A673 (cell line): ENCODE results near the gene GPR21. TPM values are rescaled to one million over a fixed set of nuclear protein-coding genes. Genes with fewer than 3 reads are reported as not detected.

Source experiments
- BruUV-seq: library from RNA; stranded (reverse); fragments of 400-500 nt; replicated peaks from 2 replicates; lab custom pipeline; 2021; lab: Mats Ljungman, UMichigan
- CTCF ChIA-PET: fragments of 300-600 bp; sonication (Branson Sonifier 250); formaldehyde crosslinking; loops from one replicate; lab custom pipeline; 2022; ENCODE audit warnings: antibody characterized with exemption; lab: Charles Lee
- POLR2A ChIA-PET: fragments of 300-600 bp; sonication (Branson Sonifier 250); formaldehyde crosslinking; loops from one replicate; lab custom pipeline; 2022; ENCODE audit warnings: antibody characterized with exemption; ENCODE audit not compliant: low non-redundant PET; lab: Charles Lee
- DNase-seq: peaks from one replicate; pipeline ENCODE4 v3.0.0-alpha.2; 2015; ENCODE audit warnings: low spot score
- H3K27ac ChIP-seq: fragments of 200-600 bp; sonication (generic); 2 replicates; pipeline ENCODE4 v1.5.1; 2016; ENCODE audit warnings: mixed run types, low read depth, mild to moderate bottlenecking, mixed read lengths, antibody characterized with exemption, low read length; ENCODE audit not compliant: poor library complexity, severe bottlenecking
- H3K27me3 ChIP-seq: fragments of 200-600 bp; sonication (generic); replicated peaks from 2 replicates; pipeline ENCODE4 v1.6.1; 2017; ENCODE audit warnings: mixed run types, low read depth, mild to moderate bottlenecking, mixed read lengths, antibody characterized with exemption, low read length; ENCODE audit not compliant: insufficient read depth, poor library complexity
- H3K36me3 ChIP-seq: fragments of 200-600 bp; sonication (generic); 2 replicates; pipeline ENCODE4 v1.6.1; 2016; ENCODE audit warnings: mixed run types, mild to moderate bottlenecking, mixed read lengths, antibody characterized with exemption, low read length; ENCODE audit not compliant: insufficient read depth, poor library complexity, severe bottlenecking
- H3K4me1 ChIP-seq: fragments of 200-600 bp; sonication (generic); 2 replicates; pipeline ENCODE4 v1.6.1; 2017; ENCODE audit warnings: mixed run types, mild to moderate bottlenecking, mixed read lengths, antibody characterized with exemption, low read length; ENCODE audit not compliant: insufficient read depth, poor library complexity, severe bottlenecking
- H3K4me3 ChIP-seq: fragments of 200-600 bp; sonication (generic); 2 replicates; pipeline ENCODE4 v1.5.1; 2016; ENCODE audit warnings: low read depth, mixed run types, mild to moderate bottlenecking, mixed read lengths, low read length; ENCODE audit not compliant: poor library complexity, severe bottlenecking
- H3K9me3 ChIP-seq: fragments of 200-600 bp; sonication (generic); 2 replicates; pipeline ENCODE4 v1.6.1; 2016; ENCODE audit warnings: mixed run types, low read depth, mild to moderate bottlenecking, mixed read lengths, antibody characterized with exemption, low read length; ENCODE audit not compliant: poor library complexity, severe bottlenecking
- EZH2 ChIP-seq: fragments of 200-600 bp; sonication (generic); IDR thresholded peaks from 2 replicates; pipeline ENCODE4 v1.6.1; 2017; ENCODE audit warnings: borderline replicate concordance, low read depth, mild to moderate bottlenecking, mixed read lengths, antibody characterized with exemption, low read length; ENCODE audit not compliant: poor library complexity, severe bottlenecking
- intact Hi-C: fragments of 100-400 bp; cut with micrococcal nuclease; formaldehyde crosslinking; loops from one replicate; pipeline ENCODE4 v1.10.0; 2022; ENCODE audit not compliant: unreplicated experiment
- total RNA-seq: library from RNA; stranded (reverse); gene quantifications from 2 replicates; pipeline ENCODE4 v1.2.3, GENCODE V29; 2021
- TF ChIP-seq, protein P1 (sequence below): fragments of 300-800, 200-600 bp; sonication (generic); conservative IDR thresholded peaks from 2 replicates; pipeline ENCODE4 v1.5.1; 2017; ENCODE audit warnings: low read depth, mild to moderate bottlenecking, antibody characterized with exemption, low read length, moderate library complexity, mixed read lengths

The GPR21 gene
- total RNA-seq, 1 experiment from 2014 or later = not detected

DNA sequence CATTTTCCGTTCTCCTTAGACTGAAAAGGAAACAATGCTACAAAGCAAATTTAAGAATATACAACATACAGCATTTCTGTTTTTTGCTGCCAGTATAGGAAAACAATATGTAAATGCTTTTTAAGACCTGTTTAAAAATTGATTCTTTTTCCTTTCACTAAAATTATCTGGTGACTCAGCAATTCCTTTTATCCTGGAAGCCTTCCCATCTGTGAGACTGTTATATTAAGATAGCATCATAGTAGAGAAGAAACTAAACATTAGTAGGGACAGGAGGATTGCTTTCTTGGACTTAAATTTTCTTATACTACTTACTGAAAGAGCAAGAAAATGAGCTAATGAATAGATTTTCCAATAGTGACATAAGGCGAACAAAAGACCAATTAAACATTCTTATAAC, 30.0 kb upstream of the GPR21 start:
- CTCF ChIA-PET = no interaction called here
- no peak overlapping the region for H3K4me3 ChIP-seq
- POLR2A ChIA-PET = interaction anchor here (0.6 kb wide), 1 partner anchor 345 kb away, joined by 4 read pairs; no protein-coding TSS in a partner anchor
- H3K36me3 ChIP-seq = peaks cover 24% of the 10 kb centered on the region
- peaks cover 35% of the 10 kb centered on the region for H3K4me1 ChIP-seq
- no peak for DNase-seq
- no peaks in the 10 kb centered on the region for H3K9me3 ChIP-seq
- BruUV-seq = TSS peak; percentile 9
- H3K27me3 ChIP-seq = no peaks in the 10 kb centered on the region
- TF ChIP-seq, protein P1, sequence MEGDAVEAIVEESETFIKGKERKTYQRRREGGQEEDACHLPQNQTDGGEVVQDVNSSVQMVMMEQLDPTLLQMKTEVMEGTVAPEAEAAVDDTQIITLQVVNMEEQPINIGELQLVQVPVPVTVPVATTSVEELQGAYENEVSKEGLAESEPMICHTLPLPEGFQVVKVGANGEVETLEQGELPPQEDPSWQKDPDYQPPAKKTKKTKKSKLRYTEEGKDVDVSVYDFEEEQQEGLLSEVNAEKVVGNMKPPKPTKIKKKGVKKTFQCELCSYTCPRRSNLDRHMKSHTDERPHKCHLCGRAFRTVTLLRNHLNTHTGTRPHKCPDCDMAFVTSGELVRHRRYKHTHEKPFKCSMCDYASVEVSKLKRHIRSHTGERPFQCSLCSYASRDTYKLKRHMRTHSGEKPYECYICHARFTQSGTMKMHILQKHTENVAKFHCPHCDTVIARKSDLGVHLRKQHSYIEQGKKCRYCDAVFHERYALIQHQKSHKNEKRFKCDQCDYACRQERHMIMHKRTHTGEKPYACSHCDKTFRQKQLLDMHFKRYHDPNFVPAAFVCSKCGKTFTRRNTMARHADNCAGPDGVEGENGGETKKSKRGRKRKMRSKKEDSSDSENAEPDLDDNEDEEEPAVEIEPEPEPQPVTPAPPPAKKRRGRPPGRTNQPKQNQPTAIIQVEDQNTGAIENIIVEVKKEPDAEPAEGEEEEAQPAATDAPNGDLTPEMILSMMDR = no peak
- TF ChIP-seq EZH2 = no peak
- peak overlapping the region; percentile 45 for H3K27ac ChIP-seq
- intact Hi-C loops = no loop called here

DNA sequence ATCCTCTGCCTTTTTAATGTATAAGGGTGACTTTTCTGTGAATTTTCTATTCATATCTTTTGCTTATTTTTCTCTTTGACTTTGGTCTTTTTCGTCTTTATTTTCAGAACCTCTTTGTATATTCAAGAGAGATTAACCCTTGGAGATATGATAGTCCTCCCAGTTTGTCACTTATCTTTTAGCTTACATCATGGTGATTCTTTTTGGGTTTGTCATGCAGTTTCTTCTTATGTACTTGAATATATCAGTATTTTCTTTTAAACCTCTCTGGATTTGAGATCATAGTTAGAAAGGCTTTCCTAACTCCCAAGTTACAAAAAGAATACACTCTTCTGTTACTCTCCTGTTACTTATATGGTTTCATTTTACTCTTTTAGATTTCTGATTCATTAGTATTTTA, 27.5 kb upstream of the GPR21 start:
- H3K9me3 ChIP-seq = no peaks in the 10 kb centered on the region
- POLR2A ChIA-PET = no interaction called here
- peaks cover 15% of the 10 kb centered on the region for H3K36me3 ChIP-seq
- H3K27me3 ChIP-seq = no peaks in the 10 kb centered on the region
- peaks cover 14% of the 10 kb centered on the region for H3K4me1 ChIP-seq
- H3K27ac ChIP-seq = no peak overlapping the region
- H3K4me3 ChIP-seq = no peak overlapping the region
- CTCF ChIA-PET = no interaction called here
- intact Hi-C loops = no loop called here
- TF ChIP-seq, protein P1 = no peak
- BruUV-seq = no TSS peak
- no peak for DNase-seq

DNA sequence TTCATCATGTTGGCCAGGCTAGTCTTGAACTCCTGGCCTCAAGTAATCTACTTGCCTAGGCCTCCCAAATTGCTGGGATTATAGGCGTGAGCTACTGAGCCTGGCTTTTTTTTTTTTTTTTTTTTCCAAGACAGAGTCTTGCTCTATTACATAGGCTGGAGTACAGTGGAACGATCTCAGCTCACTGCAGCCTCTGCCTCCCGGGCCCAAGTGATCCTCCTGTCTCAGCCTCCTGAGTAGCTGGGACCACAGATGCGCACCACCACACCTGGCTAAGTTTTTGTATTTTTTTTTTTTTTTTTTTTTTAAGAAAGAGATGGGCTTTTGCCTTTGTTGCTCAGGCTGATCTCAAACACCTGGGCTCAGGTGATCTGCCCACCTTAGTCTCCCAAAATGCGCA, 26.2 kb upstream of the GPR21 start:
- intact Hi-C loops = no loop called here
- ChIA-PET POLR2A (no interaction called here), CTCF (no interaction called here)

More for the DNA sequence above, 26.2 kb upstream of the GPR21 start:
- no peak for TF ChIP-seq EZH2
- TF ChIP-seq, protein P1 = no peak
- Histone ChIP-seq H3K27me3 (no peaks in the 10 kb centered on the region), H3K27ac (no peak overlapping the region), H3K9me3 (no peaks in the 10 kb centered on the region), H3K4me3 (no peak overlapping the region), H3K4me1 (peaks cover 14% of the 10 kb centered on the region), H3K36me3 (peaks cover 10% of the 10 kb centered on the region)
- DNase-seq = no peak
- BruUV-seq = no TSS peak
